ENCODE results near the gene UPK3BL1.
"Not testable (repeated sequence)": the region's sequence is repeated elsewhere in the genome, so short reads cannot be mapped to it uniquely, and the experiment has no call there.

The UPK3BL1 gene

DNA sequence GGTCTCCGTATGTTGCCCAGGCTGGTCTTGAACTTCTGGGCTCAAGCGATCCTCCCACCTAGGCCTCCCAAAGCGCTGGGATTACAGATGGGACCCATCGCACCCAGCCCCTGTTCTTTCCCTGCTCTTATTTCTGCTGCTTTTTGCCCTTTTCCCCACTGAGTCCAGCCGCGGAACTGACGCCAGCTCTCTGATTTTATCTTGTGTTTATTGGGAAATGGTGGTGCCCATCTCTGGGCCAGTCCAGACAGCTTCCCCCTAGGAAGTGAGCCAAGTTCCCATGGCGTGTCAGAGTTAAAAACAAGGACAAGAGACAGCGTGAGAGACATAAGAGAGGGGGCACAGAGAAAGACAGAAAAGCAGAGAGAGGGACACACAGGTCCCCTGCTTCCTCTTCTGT is 12.0 kb downstream of the UPK3BL1 start:
- DNase-seq (ENCODE audit: low spot score); FAIRE-seq: not testable (repeated sequence)

DNA sequence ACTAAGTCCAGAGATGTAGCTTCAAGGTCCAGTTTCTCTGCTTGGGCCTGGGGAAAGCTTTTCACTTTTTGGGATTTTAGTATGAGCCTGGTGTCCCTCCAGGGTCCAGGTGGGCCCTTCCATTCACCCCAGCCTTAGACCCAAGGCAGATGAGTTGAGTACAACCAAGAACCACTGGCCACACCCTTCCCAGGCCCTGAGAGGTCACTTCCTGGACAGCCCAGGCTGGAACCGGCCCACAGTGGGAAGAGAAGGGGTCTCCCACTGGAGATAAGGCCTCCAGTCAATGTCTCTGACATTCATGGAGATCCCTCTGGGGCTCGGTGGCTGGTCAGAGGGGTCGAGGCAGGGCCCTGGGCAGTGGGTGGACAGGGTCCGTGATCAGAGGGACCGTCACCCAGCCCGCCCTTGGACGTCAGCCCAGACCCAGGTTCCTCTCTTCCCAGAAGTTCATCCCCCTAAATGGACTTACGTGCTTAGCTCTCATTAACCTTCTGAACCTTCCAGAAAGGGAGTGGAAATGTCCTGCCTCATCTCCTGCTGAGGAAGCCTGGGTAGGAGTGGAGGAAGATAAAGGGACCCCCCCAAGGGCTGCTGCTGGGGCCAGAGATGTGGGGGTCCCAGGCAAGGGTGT is 15.2 kb downstream of the UPK3BL1 start:
- not testable (repeated sequence) for DNase-seq (ENCODE audit: low spot score); FAIRE-seq

DNA sequence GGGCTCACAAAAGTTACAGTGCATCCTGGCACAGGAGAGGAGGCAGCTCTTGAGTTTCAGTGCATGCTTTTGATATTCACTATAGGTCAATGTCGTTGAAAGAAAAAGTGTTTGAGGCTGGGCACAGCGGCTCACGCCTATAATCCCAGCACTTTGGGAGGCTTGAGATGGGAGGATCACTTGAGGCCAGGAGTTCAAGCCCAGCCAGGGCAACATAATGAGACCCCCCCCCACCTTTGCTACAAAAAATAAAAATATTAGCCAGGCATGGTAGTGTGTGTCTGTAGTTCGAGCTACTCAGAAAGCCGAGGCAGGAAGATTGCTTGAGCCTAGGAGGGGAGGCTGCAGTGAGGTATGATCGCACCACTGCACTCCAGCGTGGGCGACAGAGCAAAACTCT is 24.5 kb downstream of the UPK3BL1 start:
- DNase-seq (ENCODE audit: low spot score); FAIRE-seq: not testable (repeated sequence)

DNA sequence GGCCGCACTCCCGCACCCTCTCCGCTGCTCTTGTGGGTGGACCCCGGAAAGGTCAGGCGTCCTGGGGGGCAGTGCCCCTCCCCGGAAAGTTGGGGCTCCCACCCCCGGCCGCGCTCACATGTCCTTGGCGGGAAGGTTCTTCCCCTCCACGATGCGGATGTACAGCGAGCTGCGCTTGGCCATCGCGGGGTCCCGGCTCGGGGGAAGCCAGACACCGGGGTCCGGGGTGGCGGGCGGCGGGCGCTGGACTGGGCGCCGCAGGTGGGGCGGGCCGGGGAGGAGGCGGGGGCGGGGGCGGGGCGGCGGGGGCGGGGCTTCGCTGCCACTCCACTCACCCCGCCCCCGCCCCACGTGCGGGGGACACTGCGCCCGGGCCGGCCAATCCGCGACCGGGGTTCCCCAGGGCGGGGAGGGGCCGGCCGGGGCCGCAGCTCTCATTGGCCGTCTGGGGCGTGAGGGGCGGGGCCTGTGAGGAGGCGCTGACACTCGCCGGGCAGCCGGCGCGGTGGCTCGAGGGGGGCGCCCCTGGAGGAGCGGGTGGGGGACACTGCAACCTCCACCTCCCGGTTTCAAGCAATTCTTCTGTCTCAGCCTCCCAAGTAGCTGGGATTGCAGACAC is 26.0 kb downstream of the UPK3BL1 start, which contains the start of gene RASA4:
TSS of gene RASA4 (minus strand) at position 250 of the 619 bp plus-strand sequence. CDS start at position 183, 67 bp downstream.
- DNase-seq (ENCODE audit: low spot score); FAIRE-seq: not testable (repeated sequence)

DNA sequence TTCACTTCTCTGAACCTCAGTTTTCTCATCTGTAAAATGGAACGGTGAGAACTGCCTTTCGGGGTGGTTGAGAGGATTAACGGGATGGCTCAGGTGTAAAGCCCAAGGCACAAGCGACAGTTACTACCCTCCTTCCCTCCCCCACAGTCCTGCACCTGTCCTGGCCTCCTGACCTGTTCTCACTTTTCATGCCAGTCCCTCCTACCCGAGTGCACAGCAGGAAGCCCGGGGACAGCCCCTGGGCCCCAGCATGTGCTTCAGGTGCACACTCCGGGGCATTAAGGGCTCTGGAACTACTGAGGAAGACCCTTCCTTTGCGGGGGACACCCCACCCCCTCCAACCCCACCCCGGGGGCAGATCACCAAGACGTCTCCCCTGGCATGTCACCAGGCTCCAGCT is 26.7 kb downstream of the UPK3BL1 start:
- DNase-seq (ENCODE audit: low spot score); FAIRE-seq: not testable (repeated sequence)

DNA sequence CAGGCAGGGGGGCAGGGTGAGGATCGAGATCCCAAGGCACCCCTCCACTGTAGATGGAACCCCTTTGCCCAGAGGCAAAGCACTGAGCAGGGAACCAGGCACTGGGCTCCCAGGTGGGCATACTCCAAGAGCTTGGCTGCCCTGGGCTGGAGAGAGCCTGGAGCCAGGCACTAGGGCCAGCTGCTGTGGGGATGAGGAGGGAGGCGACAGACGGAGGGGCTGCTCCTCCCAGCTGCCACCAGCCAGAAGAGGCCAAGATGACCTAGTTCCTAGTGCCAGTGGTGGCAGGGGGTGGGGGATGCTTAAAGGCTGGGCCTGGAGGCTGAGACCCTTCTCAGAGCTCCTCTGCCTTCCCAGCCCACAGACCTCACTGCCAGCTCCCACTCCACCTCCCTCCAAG is 27.7 kb downstream of the UPK3BL1 start:
- not testable (repeated sequence) for DNase-seq (ENCODE audit: low spot score); FAIRE-seq

DNA sequence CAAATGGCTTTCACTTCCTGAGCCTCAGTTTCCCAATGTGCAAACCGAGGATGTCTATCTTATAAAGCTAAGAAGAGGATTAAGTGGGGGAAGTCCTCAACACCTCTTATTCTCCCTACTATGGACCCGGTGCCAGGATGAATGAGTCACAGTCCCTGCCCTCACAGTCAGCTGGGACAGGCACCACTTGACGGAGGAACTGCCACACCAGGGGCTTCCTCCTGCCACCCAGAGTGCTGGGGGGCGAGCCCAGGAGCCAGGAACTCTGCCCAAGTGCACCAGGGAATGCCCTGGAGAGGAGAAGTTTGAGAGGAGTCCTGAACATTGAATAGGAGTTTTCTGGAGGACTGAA is 28.3 kb downstream of the UPK3BL1 start:
- FAIRE-seq; DNase-seq (ENCODE audit: low spot score): not testable (repeated sequence)

DNA sequence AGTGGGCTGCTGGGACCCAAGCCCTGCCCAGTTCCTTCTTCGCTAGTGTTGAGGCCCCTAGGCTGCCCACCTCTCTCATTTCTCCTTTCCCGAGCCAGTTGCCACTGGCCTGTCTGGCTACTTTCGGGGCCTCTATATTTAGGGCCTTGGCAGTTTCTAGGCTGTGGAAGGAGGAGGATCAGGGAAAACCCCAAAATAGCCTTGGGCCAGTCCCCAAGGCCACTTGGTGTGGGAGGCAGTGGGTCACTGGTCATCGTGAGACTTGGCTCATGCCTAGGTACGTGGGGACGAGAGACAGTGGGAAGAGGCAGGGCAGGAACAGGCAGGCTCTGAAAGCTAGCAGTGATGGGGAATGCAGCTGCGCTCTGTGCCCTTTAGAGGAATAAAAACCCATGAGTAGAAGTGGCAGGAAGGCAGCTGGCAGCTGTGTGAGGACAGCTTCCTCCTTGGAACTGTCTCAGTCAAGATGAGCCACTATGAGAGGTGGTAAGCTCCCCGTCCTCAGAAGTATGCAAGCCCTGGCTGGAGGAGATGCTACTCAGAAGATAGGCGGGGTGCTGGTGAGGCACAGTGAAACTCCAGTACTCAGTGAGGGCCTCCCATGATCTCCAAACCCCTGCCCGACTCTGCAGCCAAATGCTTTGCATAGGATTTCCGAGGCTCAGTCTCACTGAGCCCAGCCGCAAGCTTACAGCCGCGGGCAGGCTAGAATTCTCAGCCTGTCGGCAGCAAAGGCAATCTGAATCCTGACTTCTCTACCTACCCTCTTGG is 28.8 kb downstream of the UPK3BL1 start:
- DNase-seq (ENCODE audit: low spot score); FAIRE-seq: not testable (repeated sequence)

DNA sequence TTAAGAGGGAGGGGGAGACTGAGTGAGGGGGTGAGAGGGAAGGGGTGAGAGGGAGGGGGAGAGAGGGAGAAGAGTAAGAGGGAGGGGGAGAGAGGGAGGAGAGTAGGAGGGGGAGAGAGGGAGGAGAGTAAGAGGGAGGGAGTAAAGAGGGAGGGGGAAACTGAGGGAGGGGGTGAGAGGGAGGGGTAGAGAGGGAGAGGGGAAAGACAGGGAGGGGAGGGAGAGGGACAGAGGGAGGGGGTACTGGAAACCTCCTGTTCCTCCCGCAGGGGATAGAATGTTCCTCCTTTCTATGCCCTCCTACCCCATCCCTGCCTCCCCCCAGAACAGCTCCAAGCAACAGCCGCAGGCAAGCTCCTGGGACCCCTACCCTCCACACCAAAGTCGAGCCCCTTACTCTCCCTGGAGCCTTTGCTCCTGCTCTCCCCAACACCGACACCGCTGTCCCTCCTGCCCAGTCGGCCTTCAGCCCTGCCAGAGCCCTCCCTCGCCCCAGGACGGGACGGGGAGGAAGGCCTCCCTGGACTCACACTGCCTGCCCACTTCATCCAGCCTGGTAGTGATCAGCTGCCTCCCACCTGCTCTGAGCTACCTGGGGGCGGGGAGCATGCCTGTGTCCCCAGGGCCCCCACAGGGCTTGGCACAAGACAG is 30.8 kb downstream of the UPK3BL1 start:
- FAIRE-seq; DNase-seq (ENCODE audit: low spot score): not testable (repeated sequence)

DNA sequence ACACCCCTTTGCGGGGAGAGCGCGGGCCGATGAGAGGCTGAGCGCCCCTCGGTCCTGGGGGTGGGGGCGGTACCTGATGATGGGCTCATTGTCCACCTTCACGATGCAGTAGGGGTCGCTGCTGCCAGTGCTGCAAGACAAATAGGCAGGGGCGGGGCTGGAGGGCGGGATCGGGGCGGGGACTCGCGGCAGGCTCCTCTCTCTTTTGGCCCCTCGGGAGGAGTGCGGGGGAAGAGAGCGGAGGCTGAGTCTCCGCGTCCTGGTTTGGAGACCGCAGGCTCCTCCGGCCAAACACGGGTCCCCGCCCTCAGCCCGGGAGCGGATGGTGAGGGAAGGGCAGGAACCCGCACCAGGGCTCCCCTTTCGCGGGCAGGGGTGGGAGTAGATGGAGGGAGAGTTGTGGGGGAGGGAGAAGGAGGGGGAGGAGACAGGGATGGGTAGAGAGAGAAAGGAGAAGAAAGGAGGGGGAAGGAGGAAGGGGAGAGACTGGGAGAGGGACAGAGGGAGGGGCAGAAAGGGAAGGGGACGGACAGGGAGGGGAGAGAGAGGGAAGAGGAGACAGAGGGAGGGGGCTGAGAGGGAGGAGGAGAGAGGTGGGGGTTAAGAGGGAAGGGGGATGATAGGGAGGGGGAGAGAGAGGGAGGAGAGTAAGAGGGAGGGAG is 31.4 kb downstream of the UPK3BL1 start:
- FAIRE-seq = peak; percentile 23
- not testable (repeated sequence) for DNase-seq (ENCODE audit: low spot score)

DNA sequence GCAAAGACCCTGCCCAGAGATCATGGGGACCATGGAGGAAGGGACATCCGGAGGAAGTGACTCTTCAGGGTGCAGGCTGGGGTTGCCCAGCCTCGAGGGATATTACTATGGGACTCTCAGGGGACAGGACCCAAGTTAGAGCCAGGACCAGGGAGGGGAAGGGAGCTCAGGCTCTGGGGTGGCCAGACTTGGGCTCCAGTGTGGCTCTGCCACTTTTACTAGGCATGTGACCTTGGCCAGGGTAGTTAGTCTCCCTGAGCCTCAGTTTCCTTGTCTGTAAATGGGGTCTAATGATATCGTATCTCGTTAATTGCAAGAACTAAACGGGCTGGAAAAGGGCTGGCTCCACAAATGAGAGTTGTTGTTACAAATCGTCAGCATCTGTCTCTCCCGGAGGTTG is 32.1 kb downstream of the UPK3BL1 start:
- FAIRE-seq; DNase-seq (ENCODE audit: low spot score): not testable (repeated sequence)

DNA sequence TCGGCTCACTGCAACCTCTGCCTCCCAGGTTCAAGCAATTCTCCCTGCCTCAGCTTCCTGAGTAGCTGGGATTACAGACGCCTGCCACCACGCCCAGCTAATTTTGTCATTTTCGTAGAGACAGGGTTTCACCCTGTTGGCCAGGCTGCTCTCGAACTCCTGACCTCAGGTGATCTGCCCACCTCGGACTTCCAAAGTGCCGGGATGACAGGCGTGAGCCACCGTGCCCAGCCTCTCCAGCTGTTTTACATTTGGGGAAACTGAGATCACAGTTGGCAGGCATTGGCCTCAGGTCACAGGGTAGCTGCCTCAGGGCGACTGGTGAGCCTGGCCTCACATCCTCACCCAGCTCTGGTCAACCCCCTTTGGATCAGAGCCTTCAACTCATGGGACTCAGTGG is 32.9 kb downstream of the UPK3BL1 start:
- FAIRE-seq; DNase-seq (ENCODE audit: low spot score): not testable (repeated sequence)

DNA sequence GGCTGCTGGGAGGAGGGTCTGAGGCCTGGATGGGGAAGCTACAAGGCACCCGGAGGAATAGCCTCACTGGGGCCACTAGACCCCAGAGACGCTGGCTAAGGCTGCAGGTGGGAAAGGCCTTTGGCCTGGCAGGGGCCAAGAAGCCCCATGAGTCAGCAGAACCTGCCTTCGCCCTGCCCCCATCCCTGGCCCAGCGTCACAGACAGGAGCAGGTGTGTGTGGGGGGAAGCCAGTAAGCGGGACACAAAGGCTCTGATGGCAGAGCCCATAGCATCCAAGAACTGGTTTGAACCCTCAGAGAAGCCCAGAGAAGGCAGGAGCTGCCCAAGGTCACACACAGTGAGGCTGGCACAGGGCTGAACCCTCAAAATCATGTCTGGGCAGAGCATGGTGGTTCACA is 35.7 kb downstream of the UPK3BL1 start:
- DNase-seq (ENCODE audit: low spot score); FAIRE-seq: not testable (repeated sequence)

DNA sequence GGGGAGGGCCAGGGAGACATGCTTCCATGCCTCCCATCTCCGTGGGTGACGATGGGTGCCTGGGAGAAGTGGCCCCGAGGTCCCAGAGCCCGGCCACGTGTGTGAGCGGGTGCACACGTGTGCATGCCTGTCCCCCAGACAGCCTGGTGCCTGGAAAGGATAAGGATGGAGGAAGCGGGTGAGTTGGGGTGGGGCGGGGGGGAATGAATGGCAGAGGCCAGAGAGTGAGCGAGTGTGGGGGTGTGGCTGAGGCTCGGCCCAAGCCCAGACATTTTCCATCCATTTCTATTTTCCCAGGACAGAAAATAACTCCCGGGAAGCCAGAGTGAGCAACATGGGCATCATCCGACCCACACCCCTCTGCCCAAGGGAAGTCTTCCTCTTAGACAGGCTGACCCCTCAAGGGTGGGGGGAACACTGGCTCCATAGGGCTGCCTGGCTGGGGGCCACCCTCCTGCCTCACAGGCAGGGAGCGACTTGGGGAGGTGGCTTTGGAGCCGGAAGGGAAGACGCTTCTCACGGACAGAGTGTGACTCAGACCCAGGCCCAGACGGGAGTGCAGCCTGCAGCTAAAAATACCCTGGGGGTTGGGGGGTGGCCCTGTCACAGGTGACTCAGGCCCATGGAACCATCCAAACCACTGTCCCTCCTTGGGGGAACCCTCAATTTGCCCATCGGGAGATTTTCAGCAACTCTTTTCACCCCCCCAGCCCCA is 38.0 kb downstream of the UPK3BL1 start:
- FAIRE-seq; DNase-seq (ENCODE audit: low spot score): not testable (repeated sequence)

DNA sequence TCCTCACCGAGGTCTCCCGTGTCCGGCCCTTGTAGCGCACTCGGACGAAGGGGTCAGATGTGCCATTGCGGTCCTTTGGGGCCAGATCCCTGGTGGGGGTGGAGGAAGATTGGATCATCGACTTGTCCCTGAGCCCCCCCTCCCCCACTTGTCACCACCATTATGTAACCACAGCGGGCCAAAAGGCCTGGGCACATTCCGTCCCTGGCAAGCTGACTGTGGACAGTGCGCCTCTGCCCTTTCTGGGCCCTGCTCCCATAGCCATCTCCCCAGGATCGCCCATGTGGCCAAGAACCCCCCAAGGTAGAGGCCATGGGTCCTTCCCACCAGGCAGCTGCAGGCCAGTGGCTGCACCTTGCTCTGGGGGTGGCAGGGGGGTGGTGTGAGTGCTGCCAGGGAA is 40.3 kb downstream of the UPK3BL1 start:
- FAIRE-seq; DNase-seq (ENCODE audit: low spot score): not testable (repeated sequence)

DNA sequence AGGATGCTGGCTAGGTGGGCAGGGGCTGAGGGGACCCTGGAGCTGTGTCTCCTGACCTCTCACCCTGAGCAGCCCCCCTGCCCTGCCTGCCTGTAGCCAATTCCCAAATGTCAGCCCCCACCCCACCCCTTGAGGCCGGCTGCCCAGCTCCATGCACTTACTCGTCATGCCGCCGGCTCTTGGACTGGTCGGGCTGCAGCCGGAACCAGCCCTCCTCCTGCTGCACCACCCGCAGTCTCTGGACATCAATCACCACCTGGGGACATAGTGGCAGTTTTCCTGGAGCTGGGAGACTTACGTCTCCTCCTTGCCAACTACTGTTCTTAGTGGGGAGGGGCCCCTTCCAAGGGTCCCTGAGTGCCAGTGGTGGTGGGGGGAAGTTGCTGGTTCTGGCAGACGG is 42.9 kb downstream of the UPK3BL1 start:
- not testable (repeated sequence) for DNase-seq (ENCODE audit: low spot score); FAIRE-seq

DNA sequence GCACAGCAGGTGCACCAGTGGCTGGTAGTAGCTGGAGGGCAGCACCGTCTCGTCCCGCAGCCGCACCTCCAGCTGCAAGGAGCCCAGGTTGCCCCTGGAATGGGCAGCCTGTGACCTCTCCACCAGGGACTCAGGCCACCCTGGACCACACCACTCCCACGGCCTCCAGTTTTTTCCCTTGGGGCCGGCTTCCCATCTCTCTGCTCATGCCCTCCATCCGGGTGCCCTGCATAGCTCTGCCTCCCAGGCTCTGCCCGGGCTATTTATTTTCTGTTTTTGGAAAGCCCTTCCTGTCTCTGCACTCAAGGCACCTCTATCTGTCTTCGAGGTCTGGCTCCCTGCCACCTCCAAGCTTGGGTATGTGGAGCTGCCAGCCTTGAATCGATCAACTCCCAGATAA is 46.6 kb downstream of the UPK3BL1 start:
- not testable (repeated sequence) for DNase-seq (ENCODE audit: low spot score); FAIRE-seq

DNA sequence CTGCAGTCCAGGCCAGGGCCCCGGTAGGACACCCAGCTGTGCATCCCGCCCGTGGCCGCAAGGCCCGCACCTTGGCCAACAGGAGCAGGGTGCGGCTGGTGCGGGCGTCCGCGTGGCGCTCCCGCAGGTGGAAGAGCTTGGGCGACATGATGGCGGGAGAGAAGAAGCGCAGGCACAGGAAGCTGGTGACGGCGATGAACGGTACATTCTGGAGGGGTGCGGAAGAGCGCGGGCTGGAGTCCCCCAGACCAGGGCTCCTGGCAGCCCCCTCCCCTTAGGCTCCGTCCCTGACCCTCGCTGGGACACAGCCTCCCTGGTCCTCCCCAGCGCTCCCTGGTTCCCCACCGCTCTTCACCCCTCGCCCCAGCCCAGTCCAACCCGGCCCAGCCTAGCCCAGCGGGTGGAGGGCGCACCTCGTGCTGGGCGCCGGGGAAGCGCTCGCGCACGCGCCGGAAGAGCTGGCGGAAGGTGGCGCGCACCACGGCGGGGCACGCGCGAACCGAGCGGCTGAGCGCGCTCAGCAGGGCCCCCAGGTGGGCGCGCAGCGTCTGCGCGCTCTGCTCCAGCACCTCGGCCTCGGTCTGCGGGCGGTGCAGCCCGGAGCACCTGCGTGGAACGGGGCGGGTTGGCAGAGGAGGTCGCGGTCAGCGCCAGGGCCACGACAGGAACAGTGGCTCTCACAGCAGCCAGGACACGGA is 48.8 kb downstream of the UPK3BL1 start:
- DNase-seq (ENCODE audit: low spot score); FAIRE-seq: not testable (repeated sequence)

DNA sequence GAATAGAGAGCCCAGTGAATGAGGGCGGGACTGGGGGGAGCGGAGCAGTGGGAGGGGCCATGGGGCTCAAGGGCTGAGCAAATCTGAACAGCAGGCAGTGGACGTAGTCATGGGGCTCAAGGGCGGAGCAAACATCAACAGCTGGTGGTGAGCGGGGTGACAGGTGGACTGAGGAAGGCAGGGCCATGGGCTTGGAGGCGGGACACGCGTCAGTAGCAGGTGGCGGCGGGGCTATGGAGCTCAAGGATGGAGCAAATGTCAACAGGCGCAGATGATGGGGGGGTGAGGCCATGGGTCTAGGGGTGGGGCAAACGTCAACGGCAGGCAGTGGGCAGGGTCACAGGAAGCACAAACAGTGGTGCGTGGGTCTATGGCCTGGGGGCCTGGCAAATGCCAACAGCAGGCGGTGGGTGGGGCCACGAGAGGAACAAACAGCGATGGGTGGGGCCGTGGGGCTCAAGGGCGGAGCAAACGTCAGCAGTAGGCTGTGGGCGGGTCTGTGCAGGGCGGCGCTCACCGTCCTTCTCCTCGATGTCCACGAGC is 50.0 kb downstream of the UPK3BL1 start:
- FAIRE-seq; DNase-seq (ENCODE audit: low spot score): not testable (repeated sequence)

Measured in urothelium cell line (cell line).